Measurements from ENCODE around the gene MCTP2. TPM values are rescaled to one million over a fixed set of nuclear protein-coding genes. Genes with fewer than 3 reads are reported as not detected.

Gene MCTP2
- total RNA-seq, 1 donor from 2014 or later = 14.2 TPM

GRCh38 chr15:94298364-94298763 lies 67.0 kb downstream of the MCTP2 start:
- DNase-seq = no peak

DNA sequence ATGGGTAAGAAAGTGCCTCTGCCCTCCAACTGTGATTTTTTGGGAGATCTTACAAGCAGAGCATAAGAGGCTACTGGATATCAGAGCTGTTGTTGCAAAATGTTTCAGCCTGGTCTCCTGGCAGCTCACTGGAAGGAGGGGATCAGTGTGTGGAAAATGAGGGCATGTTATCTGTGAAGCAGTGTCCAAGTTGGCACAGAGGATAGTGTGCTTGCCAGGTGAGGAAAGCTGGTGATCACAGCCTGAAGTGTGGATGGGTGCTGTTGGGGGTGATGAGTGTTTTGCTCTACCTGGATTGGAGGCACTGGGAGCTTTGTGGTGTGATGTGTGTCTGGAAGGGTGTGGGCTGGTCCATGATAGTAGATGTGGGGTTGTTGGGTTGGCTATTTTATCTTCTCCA lies 69.3 kb downstream of the MCTP2 start:
- no peak for DNase-seq

DNA sequence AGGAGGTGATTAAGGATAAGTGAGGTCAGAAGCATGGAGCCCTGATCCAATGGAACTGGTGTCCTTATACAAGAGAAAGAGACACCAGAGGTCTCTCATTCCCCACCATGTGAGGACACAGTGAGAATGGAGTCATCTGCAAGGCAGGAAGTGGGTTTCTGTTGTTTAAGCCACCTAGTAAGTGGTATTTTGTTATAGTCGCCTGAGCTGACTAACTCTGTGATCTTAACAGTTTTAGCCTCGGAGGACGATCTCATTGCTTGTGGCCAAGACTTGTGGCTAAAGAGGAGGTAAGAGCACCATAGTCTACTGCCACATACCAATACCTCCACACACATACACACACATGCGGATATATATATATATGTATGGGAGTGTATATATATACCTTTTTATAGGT lies 73.8 kb downstream of the MCTP2 start:
- DNase-seq = no peak

DNA sequence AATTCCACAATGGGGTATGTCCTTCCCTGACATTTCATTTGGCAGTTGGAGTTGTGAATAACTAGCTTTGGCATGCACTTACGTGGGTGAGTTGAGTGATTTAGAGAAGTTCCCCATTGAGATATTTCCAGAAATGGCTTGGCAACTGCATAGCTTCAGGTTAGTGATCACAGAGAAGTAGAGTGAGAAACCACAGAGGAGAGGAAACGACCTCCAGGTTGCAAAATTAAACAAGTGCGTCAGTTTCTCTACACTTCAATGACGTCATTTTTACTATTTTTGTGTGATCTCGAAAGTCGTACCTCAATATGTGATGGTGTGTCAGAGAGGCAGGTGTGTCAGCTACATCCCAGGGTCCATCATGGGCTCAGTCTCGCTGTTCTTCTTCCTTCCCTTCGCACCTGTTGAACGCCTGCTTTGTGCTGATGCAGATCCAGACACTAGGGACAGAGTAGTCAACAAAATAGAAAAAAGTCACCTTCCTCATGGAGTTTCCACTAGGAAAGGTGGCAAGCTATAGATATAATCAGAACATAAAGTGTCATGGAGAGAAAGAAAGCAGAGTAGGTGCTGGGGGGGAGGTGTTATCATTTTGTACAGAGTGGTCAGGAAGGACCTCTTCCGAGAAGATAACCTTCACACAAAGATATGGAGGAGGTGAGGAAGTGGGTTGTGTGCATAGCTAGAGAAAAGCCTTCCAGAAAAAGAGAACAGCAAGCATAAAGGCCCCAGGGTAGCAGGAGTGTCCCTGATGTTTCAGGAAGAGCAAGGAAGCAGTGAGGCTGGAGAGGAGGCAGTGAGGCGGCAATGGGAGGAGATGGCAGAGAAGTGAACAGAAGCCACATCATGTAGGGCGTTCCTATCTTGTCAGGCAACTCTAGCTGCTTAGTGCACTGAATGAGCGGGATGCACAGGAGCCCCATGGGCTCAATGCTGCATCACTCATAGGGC lies 75.6 kb downstream of the MCTP2 start:
- no peak for DNase-seq

- DNase-seq = no peak
Measured at GRCh38 chr15:94312946-94313345, 81.6 kb downstream of the MCTP2 start.

DNA sequence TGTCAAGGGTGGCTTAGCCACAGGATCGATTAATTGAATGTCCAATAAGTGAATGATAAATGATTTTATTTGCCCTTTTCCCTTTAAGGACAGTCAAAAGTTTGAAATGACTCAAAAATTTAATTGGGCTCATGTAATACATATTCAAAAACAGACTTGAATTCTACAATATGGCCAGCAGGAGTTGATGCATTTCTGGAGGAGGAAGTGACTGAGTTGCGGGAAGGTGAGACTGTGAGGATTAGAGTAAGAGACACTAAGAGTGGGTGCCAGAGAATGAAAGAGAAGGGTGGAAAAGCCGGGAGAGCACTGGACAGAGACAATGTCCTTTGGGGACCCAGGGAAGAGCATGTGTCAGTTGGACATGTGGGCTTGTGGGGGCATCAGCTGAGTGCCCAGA lies 83.3 kb downstream of the MCTP2 start:
- DNase-seq = no peak

DNA sequence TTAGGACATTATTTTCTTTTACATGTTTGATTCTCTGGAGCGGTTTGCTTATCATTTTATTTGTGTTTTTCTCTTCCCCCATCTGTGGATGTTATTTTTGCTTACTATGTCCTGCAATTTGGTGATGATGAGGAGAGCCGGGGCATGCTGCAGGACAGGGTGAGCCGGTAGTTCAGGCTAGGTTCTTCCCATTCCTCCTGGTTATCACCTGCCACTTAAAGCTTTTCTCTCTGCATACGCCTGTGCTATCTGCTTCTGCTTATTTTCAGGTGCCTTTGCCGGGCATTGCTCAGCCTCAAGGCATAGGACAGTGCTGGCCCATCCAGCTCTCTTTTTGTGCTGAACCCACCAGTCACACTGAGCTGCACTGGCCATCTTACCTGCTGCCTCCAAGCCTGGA lies 85.8 kb downstream of the MCTP2 start:
- no peak for DNase-seq

GRCh38 chr15:94322141-94322540 lies 90.8 kb downstream of the MCTP2 start:
- no peak for DNase-seq

DNA sequence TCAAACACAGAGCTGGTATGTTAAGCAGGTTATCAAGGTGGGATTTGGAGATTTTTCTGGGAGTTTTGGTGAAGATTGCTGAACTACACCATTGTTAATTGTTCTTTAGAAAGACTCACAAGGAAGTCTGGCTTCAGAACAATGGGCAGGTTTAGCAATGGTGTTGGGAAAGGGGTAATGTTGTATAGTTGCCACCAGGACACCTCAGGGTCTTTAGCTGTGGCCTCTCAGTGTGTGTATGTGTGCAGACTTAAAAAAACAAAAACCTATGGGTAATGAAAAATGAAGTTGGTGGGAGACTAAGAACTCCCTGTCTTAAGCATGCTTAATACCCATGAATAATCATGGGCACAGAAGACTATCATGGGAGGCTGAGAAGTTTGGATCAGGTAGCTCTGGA lies 91.7 kb downstream of the MCTP2 start:
- no peak for DNase-seq

- DNase-seq = peak; percentile 67
Measured at GRCh38 chr15:94324117-94324826, 92.9 kb downstream of the MCTP2 start.

DNA sequence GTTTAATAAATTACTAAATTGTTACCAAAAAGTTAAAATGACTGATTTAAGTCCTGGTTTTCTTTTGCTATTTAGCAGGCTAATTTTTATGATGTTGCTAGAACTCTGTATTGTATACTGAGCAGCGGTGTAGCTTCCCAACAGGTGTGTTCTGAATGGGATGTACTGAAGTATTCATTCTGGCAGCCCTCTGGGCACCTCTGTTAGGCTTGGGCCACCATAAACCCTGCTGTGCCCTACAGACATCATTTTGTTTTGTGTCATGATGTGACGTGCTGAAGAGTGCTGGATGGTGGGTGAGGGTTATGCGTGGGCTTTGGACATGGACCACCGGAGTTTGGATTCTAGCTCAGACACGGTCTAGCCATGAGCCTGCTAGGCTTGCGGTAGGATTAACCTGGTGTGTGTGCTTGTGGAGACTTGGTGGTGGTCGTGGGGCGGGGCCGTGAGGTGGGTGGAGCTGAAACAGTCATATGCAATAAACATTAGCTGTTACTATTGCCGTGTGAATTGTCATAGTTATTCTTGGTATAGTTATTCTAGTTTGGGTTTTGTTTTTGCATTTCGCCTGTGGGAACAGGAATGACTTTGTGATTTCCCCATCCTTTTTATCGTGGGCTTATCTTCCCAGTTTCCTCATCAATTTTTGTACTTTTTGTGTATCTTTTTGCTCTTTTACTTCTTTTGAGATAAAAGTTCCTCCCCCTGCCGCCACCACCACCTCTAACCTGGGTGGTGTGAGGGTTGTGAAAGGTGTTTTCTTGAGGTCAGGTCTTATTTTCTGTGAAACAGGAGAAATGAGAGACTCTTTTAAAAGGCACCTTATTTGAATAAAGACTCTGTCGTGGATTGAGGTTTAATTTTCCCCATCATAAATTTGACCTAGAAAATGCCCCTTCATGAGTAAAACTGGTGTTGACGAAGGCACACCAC lies 93.7 kb downstream of the MCTP2 start:
- no peak for DNase-seq

DNA sequence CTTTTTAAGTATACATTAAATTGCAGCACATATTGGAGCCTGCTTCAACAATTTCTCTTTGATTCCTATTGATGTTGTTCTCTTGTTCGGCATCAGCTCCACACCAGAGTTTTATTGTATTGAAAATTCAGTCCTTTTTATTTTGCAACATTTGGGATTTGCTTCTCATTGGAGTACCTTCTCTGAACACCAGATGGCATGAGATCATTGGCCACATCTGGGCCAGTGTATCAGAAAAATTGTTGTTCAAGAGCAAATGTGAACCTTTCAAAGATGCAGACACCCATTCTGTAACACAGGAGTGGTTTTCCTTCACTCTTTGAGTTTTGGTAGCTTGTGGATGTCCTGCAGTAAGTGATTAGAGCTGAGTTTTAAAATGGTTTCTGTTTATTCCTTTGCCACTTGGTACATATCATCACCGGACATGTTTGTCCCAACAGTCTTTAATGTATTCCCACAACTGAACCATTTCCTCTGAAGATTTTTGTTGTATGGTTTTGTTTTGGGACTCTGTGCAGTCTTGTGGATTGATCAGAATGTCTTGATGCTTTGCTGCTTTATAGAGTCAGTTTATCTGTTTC lies 96.1 kb downstream of the MCTP2 start:
- DNase-seq = peak; percentile 14

- no peak for DNase-seq
Measured at GRCh38 chr15:94331731-94332130, 100.4 kb downstream of the MCTP2 start.

DNA sequence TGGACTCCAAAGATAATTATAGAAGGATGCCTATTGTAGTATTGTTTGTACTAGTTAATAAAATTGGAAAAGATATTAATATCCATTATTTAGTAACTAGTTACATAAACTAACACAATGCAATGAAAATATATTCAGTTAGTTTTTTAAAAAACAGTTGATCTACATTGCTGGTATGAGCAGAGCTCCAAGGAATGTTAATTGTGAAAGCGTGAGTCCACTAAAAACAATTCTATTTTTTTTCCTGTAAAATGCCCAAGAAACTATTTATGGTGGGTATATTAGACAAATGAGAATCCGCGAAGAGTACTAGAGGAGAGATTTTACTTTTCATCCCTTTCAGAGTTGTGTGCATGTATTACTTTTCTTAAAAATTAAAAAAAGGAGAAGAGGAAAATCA lies 104.3 kb downstream of the MCTP2 start:
- DNase-seq = no peak

- no peak for DNase-seq
Measured at GRCh38 chr15:94336817-94337467, 105.6 kb downstream of the MCTP2 start.

- DNase-seq = no peak
Measured at GRCh38 chr15:94338243-94338846, 107.0 kb downstream of the MCTP2 start.

GRCh38 chr15:94346282-94346681 lies 114.9 kb downstream of the MCTP2 start:
- no peak for DNase-seq

- DNase-seq = no peak
Measured at GRCh38 chr15:94348084-94348483, 116.7 kb downstream of the MCTP2 start.

DNA sequence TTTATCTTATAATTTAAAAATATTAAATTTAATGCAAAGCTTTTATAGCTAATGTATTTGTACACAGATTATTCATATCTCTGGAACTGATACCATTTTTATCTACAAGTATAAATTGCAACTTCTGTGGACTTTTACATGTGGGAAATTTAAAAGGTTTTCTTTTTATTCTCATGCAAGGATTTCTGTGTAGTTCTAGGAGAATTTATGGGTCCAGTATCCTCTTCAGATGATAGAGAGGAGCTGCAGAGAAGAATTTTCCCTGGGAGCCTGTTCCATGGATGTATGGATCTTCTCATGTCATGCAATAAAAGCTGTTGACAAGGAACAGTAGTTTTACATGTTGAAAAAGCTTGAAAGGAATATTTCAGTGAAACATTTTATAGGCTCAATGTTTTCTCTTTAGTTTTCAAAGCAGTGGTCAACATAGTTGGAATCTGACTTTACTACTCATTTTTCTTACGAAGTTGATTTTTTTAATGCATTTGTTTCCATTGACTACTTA lies 119.7 kb downstream of the MCTP2 start:
- no peak for DNase-seq

GRCh38 chr15:94352636-94353487 lies 121.5 kb downstream of the MCTP2 start:
- DNase-seq = peak; percentile 11
